Astrocyte (in vitro differentiated cells and primary cell): ENCODE measurements around the gene TOLLIP.

Experiments used
- EZH2 ChIP-seq: IDR thresholded peaks from 2 replicates; pipeline ENCODE4 v1.6.1; 2012; ENCODE audit warnings: mild to moderate bottlenecking, low read length, inconsistent platforms; ENCODE audit not compliant: insufficient read depth
- TF ChIP-seq, protein P1 (sequence below): IDR thresholded peaks from 2 replicates; pipeline ENCODE4 v1.5.1; 2011; ENCODE audit warnings: low read depth, mild to moderate bottlenecking, inconsistent platforms, low read length, moderate library complexity; ENCODE audit not compliant: insufficient read depth

DNA sequence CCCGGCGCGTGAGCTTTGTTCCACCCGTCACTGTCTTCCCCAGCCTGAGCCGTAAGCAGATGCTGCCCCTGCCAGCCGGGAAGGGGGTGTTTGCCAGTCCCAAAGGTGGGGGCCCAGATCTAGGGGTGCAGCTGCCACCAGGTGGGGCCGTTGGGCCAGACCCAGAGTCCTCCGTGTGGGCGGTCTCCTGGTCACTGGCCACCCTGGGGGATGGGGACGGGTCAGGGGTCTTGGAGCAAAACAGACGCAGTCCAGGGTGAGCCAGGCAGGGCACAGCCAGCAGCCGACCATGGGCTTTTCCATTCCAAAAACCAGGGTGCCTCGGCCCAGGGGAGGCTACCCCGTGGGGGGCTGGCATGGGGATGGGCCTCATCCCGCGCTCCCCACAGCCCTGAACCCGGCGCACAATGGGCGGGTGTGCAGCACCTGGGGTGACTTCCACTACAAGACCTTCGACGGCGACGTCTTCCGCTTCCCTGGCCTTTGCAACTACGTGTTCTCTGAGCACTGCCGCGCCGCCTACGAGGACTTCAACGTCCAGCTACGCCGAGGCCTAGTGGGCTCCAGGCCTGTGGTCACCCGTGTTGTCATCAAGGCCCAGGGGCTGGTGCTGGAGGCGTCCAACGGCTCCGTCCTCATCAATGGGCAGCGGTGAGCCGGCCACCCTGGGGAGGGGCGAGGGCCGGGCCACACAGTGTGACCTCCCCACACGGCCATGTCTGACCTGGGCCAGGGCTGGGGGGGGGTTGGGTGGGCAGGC is 83.0 kb downstream of the TOLLIP start:
- TF ChIP-seq, protein P1, sequence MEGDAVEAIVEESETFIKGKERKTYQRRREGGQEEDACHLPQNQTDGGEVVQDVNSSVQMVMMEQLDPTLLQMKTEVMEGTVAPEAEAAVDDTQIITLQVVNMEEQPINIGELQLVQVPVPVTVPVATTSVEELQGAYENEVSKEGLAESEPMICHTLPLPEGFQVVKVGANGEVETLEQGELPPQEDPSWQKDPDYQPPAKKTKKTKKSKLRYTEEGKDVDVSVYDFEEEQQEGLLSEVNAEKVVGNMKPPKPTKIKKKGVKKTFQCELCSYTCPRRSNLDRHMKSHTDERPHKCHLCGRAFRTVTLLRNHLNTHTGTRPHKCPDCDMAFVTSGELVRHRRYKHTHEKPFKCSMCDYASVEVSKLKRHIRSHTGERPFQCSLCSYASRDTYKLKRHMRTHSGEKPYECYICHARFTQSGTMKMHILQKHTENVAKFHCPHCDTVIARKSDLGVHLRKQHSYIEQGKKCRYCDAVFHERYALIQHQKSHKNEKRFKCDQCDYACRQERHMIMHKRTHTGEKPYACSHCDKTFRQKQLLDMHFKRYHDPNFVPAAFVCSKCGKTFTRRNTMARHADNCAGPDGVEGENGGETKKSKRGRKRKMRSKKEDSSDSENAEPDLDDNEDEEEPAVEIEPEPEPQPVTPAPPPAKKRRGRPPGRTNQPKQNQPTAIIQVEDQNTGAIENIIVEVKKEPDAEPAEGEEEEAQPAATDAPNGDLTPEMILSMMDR, result no peak
- no peak for TF ChIP-seq EZH2
